ENCODE data around the gene TGM1.

The TGM1 gene

DNA sequence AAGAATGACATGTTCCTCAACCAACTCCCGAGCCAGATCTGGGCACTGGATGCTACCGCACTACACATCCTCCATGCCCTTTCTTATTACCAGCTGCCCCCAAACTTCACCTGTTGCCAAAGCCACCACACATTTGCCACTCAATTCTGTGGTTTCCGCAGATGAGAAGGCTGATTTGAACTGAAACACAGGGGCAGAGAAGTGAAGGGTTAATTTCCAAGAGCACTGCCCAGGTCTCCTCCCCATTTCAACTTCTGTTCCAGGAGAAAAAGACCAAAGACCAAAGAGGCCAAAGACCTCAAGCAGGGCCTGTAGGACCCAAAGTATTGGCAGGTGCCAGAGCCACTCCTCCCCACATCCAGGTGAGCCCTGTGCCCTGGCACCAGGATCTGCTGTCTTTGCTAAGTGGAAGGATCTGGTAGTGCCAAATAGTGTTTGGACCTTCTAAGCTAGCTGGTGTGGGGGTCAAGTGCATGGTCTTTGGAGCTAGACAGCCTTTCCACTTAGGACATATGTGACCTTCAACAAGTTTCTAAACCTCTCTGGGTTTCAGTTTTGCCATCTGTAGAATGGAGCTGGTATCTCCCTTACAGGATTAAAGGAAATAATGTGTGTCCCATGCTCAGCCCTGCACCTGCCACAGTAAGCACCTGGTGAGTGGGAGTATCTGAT lies 28.6 kb upstream of the TGM1 start:
- DNase-seq: no peak

DNA sequence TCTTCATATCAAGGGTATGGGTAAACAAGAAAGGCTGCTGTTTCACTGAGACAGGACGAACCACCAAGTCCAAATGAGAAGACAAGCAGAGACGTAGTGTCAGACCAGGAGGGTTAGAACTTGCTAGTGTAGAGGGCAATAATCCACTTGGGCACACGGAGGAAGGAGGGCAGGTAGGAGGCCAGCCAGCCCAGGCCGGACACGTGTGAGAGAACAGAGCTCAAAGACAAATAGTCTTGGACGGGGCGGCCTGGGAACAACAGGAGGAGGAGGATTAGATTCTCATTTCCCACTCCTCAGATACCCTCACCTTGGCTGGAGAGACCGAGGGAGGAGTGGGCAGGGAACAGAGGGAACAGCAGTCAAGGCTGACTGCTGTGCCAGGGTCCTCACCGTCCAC lies 27.8 kb upstream of the TGM1 start:
- no peak for DNase-seq

DNA sequence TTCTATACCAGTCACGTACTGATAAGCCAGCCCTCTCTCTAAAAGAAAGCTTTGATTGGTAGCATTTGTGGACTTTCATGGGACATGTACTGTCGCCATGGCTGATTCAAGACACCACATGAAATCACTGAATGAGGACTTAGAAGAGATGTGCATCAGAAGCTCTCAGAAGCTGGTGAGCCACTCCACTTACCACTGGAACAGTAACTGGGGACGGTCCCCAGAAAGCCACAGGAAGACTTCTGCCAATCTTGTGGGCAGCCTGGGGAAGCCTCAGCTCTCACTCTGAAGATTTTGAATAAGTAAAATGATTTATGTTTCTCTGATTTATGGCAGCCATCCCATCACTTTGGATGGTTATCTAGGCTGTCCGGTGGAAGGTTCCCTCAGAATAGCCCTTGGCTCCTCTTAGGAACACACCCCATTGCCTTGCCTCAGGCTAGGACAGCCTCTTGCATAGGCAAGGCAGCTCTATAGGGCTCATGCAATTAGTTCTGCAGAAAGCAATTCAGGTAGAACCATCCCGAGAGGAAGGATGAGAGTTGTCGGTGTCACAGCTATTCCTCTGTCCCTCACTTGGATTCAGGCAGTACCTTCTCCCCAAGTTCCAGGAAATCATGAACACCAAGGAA lies 26.8 kb upstream of the TGM1 start:
- peak; percentile 83 for DNase-seq

DNA sequence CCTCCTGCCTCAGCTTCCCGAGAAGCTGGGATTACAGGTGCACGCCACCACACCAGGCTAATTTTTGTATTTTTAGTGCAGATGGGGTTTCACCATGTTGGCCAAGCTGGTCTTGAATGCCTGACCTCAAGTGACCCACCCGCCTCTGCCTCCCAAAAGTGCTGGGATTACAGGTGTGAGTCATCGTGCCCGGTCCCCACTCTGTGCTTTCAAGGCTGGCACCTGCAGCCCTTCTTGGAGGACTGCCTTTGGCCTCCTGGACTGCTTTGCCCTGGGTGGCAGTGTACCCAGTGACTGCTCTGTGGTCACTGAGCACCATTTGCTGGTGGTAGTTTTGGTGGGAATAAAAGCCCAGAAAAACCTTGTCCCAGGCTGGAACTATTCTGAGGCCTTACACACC lies 24.0 kb upstream of the TGM1 start:
- DNase-seq: no peak

DNA sequence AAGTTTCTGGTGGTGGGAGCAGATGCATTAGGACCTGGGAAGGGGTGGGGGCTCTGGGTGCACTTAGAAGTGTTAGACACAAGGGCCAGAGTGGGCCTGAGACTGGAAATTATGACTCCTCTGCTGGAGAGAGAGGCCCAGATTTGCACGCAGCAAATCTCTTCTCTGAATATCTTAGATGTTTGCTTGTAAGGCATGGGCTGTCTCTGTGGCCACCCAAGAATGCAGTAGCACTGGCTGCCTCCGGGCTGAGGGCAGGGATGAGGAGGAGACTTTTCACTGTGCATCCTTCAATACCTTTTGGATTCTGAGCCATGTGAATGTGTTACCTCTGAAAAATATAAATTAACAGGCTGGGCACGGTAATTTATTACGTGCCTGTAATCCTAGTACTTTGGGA lies 22.4 kb upstream of the TGM1 start:
- DNase-seq: no peak

DNA sequence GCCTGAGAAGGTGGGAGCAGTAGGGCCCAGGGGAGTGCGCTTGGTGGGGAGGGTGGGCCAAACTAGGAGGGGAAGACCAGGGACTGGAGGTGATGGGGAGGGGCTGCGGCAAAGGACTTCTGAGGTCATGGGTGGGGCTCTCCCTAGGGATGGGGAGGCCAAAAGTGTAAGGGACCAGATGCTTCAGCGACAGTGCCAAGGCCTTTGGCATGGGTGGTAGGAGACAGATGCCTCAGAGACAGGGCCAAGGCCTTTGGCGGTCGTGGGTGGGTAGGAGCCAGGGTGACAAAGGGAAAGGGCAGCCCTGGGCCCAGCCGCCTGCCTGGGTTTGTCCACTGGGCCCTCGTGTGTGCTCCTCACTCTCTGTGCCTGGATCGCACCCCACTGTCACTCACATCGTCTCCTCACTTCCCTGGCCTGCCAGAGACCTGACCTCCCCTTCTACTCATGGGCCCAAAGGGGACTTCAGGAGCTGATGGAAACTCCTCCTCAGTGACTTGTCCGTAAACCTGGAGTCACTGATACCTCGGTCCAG lies 21.6 kb upstream of the TGM1 start:
- DNase-seq: no peak

DNA sequence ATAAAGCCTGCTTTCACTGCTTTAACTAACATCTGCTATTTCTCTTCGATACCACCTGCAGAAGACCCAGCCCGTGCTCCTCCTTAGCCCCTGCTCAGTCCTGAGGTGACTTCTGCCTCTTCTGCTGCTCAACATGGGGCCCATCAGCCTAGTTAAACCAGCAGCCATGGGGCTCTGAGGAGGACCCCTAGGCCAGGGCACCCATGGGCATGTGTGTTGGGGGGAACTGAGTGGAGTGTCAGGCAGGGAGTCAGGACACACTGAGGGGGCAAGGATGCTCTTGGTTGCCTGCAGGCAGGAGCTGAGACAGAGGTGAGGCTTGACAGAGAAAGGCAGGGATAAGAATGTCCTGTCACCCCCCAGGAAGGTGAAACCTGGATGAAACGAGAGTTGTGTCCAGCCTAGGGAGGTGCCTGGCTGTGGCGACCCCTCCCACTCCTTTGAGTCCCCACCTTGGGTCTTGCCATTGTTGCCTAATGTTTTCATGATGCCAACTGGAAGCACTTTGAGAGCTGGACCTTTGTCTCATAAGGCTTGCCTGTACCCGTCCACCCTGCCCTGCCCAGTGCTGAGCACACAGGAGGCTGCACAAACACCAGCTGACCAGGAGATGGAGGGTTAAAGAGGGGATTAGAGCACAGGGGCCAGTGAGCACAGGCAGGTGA lies 21.0 kb upstream of the TGM1 start:
- no peak for DNase-seq

DNA sequence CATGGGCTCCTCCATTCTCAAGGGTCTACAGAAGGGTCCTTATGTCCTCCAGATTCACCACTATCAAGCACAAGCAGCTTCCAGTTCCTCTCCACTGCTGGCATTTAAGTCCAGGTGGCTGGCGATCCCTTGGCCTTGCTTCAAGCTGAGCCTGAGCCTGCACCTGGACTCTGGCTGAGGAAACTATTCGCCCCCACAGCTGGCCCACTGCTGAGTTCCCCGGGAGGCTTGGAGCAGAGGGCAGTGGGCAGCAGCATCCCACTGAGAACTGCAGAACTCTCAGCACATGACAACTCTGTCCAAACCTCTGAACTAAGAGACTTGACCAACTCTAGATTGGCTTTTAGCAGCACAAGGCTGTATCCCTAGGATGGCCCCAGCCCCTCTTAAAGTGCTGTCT lies 19.8 kb upstream of the TGM1 start:
- DNase-seq: no peak

DNA sequence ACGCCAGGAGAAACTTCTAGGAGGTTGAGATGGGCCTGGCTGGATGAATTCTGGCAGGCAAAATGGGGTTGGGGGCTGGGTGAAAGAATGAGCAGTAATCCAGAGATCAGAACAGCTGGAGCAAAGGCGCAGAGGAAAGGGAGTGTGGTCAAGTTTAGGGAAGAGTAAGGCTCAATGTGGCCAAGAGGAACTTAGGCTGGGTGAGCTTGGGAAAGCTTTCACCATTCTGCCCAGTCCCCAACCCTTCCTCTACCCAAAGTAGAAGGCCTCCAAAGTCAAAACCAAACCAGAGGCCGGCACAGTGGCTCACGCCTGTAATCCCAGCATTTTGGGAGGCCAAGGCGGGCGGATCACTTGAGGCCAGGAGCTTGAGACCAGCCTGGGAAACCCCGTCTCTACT lies 18.7 kb upstream of the TGM1 start:
- no peak for DNase-seq

DNA sequence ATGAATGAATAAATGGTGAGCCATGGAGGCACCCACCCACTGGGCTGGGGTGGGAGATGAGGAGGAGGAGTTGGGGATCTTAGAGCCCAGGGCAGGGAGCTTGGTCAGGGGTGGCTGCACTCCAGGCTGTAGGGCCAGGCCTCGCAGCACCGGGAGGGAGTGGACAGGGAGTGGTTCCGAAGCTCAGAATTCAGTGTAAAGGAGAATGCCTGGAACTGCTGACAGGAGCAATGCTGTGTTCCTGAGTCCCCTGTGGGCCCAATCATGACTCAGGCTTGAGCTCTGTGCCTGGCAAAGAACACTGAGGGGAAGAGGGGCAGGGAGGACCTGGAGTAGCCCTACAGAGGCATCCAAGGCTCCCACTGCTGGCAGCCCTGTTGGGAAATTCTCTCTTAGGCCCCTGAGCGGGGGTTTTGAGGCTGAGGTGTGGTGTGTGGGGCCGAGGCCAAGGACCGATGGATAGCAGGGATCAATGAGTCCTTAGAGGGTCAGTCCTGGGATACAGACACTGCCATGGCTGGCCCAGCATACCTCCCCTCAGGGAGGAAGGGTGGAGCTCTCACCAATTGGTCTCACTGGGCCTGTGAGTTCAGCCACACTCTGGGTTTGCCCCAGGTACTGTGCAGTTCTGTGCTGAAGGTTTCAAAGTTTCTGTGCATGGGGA lies 18.0 kb upstream of the TGM1 start:
- DNase-seq: no peak

DNA sequence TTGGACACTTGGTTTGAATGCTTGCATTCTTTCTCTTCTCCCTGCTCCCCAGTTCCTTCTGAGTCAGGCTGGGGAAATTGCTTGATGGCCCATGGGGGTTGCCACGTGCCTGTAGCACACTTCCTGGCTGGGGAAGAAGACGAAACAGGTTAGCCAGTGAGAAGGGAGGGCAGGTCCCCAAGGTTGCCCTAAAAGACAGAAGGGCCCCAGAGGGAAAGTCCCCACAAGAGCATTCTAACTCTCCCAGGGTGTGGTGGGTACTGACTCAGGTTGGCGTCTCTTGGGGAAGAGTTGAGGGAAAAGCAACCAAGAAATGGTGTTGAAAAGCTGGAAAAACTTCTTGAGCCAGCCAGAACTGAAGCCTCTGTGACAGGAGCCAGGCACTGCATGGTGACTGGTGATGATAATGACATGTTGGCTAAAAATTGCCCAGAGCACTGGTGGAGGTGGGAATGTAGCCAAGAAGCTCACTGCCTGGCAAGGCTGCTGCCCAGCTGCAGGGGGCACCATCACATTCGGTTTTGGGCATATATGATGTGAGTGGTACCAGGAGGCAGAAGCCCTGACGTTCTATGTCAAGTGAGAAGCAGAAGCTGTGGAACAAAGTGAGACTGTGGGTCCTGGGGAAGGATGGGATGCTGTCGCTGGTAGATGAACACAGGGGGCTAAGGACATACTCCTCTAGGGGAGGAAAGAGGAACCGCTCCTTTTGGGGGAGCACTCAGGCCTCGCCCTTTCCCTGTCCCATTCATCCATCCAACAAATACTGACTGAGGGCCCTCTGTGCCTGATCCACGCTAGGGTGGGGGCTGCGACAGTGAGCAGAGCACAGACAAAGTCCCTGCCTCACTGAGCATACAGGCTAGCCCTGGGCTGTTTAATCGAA lies 16.6 kb upstream of the TGM1 start:
- peak; percentile 66 for DNase-seq

DNA sequence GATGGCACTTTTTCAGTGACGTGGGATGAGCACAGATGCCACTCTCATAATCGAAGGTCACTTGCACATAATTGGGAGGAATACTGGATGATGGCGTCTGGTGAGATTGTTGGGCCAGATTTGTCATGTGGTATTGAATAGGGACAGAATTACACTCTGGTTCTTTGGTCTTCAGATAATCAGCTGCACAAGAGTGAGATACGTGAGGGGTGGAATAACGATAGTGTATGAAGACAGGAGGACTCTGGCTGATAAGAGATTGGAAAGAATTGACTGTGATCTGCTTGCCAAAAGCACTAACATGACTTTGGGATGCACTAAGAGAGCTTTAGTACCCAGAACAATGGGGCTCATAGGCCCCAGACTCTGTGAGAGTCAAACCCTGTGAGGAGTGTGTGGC lies 15.4 kb upstream of the TGM1 start:
- no peak for DNase-seq

DNA sequence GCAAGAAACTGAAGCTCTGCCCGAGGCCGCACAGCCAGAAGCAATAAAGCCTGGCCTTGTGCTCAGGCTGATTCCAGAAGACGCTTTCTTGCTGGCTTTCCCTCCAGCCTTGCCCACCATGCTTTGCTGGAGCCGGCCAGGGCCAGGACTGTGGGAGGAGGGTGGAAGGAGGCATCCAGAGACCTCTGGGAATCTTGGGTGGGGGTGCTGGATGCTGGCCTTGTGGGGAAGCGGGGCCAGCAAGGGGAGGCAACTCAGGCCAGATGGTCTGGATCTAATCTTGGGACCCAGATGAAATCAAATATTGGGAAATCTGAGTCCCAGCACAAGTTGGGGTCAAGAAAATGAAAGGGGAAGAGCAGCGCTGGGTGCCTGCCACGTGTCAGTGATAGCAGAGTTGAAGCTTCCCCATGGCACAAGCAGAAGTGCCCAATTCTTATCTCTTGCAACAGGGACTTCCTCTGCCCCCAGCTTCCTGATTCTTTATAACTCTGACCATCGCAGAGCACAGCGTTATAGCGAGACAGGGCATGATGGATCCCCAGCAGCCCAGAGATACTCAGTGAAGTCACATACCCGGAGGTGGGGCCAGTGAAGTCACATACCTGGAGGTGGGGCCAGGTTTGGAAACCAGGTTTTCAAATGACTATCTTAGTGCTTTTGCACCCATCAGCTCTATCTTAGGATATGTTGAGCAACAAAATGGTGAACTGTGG lies 14.8 kb upstream of the TGM1 start:
- peak; percentile 54 for DNase-seq

DNA sequence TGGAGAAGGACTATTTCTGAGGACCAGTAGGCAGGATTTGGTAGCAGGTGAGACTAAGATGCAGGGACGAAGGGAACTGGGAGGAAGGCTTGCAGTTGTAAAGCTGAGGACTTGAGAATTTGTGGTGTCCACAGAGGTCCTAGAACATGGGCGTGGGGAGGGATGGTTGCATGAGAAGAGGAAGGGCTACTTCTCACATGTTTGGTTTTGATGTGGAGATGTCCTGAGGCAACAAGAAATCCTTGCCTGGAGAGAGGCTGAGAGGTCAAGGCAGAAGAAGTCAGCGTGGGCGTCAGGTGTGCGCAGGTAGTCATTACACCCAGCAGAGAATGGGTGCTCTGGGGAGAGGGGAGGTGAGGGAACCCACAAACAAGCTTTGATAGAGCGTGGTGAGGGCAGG lies 14.1 kb upstream of the TGM1 start:
- DNase-seq: no peak

DNA sequence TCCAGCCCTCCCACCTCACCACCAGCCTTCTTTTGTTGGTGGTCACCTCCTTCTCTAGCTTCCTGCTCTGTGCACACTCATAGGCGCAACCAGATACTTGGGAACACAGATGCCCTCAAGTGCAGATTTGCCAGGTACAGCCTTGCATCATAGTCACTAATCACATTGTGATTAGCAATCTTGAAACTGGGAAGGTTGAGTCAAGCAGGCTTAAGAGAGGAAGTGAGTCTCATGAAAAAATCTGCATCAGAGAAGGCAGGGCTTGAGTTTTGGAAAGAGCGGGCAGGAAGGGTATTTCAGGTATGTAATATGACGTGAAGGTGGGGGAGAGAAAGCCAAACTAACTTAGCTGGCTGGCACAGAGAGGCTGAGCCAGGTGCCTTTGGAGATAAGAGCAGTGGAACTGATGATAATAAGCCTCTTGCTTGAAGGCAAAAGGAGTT lies 11.1 kb upstream of the TGM1 start:
- peak; percentile 66 for DNase-seq

DNA sequence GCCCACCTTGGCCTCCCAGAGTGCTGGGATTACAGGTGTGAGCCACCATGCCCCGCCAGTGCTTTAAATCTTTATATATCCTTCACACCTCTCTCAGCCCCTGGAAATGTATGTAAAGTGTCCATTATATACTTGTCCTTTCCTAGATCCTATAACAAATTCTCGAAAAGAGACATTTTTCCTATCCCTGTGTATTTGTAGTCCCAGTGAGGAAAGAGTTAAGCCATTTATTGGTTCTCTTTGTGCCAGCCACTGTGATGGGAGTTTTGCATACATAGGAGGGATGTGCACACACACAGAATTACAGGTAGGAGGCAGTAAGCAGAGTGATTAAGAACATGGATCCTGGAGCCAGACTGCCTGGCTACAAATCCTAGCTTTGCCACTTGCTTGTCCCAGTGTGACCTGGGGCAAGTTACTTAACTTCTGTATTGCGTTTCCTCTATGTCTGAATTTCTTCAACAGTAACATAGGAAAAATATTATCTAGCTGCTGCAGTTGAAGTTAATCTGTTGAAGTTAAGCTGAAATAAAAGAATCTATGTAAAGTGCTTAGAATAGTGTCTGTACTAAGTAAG lies 10.5 kb upstream of the TGM1 start:
- DNase-seq: no peak

DNA sequence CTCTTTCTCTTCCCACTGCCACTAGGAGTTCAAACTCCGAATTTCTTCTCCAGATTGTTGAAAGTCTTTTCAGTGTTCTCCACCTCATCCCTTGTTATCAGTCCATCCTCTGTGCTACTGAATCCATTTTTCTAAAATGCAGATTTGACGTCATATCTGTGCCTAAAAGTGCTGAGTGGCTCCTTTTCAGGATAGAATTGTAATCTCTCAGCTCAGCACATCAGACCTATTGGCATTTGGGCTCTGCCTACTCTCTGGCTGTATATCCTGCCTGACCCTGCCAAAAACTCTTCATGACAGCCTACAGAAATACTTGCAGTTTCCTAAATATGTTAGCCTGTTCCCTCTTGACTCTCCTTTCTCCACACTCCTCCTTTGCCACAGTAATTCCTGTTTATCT lies 9.5 kb upstream of the TGM1 start:
- DNase-seq: no peak

DNA sequence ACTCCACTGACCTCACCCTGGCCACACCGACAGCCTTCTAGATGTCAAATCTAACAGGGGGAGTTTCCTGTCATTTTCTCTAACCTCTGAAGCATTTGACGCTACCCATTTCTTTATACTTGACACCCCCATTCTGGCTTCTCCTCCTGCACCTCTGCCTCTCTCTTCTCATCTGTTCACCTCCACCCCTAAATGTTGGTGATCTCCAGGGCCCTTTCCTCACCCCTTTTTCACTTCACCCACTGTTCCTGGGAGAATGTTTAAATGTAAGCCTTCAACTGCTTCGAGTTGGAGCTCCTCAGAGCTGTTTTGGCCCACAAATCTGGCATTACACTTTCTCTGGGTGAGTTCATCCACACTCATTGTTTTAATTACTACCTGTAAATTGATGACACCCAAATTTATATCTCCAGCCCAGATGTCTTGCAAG lies 8.9 kb upstream of the TGM1 start:
- no peak for DNase-seq

DNA sequence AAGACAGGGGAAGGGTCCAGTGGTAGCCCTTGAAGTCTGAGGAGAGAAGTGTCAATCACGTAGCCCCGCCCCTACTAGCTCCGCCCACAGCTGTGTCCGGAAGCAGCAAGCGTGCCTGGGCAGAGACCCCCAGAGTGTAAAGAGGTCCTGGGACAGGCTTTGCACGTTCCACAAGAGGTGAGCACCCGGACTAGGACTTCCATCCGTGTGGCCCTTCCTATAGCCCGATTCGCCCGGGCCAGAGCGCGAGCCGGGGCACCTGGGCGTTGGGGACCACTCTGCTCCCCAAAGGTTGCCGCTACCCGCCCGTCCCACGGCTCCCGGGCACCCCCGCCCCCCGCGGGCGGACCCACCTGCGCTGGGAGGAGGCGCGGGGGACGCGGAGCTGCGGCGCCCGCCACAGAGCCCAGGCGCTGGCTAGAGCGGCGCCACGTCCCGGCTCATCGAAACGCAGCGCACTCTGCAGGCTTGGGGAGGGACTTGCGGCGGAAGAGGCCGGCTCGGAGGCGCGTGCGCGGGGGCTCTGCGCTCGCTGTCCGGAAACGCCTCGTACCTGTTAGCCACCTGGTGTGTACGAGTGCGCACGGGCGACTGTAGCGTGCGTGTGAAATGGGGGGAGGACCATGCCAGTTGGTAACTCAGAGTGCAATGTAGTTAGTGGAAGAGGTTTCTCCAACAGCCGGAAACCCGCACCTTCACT lies 8.3 kb upstream of the TGM1 start, which contains the start of gene RABGGTA:
Gene RABGGTA, minus strand, starts transcription at position 464 of the 700 bp plus-strand sequence. CDS start 482 bp downstream, outside the sequence.
- peak; percentile 87 for DNase-seq

DNA sequence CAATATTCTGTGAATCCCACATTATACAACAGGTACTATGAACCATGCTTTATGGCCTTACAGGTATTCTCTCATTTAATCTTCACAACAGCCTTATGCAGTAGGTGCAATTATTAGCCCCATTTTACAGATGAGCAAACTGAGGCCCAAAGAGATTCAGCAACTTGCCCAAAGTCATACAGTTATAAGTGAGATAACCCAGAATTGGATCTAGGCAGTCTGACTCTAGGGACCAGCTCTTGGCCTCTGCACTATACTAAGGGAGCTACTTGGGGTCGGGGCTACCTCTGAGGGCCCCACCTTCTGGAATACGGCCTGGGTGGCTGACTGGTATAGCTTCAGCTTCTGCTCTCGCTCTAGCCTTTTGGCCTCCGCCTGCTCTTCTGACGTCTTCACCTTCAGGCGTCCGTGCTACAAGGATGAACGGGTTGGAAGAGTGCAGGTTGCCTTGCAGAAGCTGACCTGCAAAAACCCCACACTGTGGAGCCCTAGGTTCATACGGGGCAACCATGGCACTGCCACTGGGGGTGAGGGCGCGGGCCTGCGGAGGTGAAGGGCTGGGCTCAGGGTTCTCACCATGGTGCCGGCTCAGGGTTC lies 7.7 kb upstream of the TGM1 start:
- DNase-seq: no peak

Measured in stimulated activated CD4-positive, alpha-beta T cell treated with anti-CD3 and anti-CD28 coated beads, Interleukin-1b, Interleukin-23, amount 100 ng/mL, for 48 hours (primary cell).